GM21390 (cell line): Measurements from ENCODE around the gene PFAS.

ENCODE experiments used
- ATAC-seq: cut with Tn5 transposase; IDR thresholded peaks from one replicate; pipeline ENCODE4 v1.9.1; 2021; ENCODE audit not compliant: unreplicated experiment

PFAS gene

GRCh38 chr17:8300226-8300625 is 51.1 kb downstream of the PFAS start:
- ATAC-seq, result no peak

DNA sequence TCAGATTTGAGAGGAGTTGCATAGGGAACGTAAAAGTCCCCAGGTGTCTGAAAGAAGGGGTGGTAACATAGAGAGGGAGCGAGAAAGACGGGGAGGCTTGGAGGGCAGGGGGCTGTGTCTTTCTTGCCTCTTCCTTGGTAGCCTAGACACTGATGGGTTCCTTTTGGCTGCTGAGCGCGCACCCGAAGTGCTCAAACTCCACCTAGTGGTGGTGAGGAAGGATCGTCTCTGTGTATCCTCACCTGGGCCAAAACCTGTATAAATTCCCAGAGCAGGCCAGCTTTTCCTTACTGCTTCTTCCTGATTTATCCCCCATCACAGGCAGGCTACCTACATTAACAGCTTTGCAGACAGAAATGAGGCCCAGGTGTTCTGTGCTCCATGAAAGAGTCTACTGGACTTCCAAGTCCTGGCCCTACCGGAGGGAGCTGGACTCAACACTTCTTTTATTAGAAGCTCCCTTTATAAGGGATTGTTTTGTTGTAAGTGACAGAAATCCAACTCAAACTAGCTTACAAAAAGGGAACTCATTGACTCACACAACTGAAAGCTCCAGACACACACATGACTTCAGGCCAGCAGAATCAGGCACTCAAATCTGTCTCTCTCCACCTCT is 51.6 kb downstream of the PFAS start:
- ATAC-seq, result no peak

- ATAC-seq, result no peak
Measured at GRCh38 chr17:8310601-8311123, 61.6 kb downstream of the PFAS start.

DNA sequence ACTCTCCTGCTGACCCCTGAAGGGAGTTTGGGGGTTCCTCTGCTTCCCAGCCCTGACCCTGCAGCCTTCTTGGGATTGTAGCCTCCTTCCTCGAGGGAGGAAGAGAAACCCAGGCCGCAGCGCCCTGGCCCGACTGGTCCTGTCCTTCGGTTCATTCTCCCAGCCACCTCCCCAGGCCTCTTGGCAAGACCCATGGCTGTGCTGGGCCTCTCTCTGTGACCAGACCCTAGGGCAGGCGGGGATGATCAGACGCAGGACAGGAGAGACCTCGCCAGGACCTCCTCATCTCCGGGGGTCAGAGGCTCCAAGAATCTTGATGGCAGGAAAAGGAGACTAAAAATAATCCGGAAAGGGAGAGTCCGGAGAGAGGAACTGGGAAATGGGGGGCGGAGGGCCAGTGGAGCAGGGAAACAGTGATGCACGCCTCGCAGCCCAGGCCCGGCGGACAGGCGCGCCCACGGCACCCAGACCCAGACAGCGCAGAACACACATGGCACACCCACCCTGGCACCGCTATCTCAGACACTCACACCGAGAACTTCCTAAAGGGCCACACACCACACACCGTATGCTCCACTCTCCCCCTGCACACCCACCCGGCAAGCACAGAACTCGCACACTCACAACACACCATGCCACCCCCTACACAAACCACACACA is 62.2 kb downstream of the PFAS start:
- no peak for ATAC-seq

DNA sequence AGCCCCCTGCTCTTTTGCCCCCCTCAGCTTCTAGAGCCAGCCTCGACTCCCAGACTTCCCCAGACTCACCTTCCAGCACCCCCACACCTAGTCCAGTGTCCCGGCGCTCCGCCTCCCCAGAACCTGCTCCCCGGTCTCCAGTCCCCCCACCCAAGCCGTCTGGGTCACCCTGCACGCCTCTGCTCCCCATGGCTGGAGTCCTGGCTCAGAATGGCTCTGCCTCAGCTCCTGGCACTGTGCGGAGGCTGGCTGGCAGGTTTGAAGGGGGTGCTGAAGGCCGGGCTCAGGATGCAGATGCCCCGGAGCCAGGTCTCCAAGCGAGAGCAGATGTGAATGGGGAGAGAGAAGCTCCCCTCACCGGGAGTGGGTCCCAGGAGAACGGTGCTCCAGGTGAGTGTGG is 63.2 kb downstream of the PFAS start:
- no peak for ATAC-seq

DNA sequence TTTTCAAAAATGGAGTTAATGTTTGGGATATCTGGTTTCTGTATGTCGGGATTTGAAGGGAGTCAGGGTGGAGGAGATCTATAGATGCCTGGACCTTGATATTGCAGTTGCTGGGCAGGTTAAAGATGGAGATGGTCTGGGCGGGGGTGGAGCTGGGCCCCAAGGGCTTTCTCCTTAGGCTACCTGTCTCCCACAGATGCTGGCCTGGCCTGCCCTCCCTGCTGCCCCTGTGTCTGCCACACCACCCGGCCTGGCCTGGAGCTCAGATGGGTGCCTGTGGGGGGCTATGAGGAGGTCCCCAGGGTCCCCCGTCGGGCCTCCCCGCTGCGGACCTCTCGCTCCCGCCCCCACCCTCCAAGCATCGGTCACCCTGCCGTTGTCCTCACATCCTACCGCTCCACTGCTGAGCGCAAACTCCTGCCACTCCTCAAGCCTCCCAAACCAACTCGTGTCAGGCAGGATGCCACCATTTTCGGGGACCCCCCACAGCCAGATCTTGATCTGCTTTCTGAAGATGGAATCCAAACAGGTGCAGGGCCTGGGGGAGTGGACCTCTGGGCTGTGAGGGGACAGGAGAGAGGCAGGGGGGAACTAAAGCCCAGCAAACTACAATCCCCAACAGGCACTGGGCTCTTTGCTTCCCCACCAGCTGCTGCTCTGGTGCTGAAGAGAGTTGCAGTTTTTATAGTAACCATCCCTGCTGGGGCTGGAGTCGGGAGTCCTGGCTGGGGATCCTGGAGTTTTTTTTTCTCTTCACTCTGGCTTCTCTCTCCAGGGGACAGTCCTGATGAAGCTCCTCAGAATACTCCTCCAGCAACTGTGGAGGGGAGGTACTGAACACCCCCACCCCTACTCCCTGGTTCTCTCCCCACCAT is 63.9 kb downstream of the PFAS start:
- no peak for ATAC-seq

GRCh38 chr17:8314797-8315763 is 66.0 kb downstream of the PFAS start:
- no peak for ATAC-seq

DNA sequence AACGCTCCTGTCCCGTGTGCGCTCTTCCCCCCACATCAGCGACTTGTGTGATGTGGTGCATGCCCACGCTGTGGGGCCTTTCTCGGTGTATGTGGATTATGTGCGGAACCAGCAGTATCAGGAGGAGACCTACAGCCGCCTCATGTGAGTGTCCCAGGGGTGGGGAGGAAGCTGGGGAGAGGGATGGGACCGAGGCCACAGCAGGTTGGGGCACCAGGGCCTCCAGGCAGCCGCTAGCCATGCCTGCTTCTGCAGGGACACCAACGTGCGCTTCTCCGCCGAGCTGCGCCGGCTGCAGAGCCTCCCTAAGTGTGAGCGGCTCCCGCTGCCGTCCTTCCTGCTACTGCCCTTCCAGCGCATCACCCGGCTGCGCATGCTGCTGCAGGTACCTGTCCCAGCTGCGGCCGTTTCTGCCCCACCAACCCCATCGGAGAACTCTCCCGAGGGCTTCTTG is 66.7 kb downstream of the PFAS start:
- ATAC-seq, result no peak

DNA sequence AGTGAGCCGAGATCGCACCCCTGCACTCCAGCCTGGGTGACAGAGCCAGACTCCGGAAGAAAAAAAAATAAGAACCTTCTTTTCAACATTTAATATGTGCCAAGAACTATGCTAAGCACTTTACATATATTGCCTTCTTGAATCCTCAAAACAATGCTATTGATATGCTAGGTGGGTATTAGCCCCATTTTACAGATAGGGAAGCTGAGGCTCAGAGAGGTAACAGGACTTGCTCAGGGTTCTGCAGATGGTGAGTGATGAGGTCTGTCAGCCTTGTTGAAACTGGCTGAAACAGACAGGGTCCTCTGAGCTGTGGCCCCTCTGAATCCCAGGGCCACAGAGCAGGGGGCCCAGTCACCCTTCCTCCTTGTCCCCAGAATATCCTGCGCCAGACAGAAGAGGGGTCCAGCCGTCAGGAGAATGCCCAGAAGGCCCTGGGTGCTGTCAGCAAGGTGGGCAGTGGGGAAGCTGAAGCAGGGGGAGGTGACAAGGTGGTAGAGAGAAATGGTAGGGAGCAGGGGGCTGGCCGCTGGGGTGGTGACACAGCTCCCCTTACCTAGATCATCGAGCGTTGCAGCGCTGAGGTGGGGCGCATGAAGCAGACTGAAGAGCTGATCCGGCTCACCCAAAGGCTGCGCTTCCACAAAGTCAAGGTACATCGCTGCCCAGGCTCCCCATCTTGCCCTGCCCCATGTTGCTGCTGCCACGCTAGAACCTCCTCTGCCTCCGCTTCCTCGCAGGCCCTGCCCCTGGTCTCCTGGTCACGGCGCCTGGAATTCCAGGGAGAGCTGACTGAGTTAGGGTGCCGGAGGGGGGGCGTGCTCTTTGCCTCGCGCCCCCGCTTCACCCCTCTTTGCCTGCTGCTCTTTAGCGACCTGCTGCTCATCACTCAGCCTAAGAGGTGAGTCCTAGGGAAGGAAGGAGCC is 69.2 kb downstream of the PFAS start:
- no peak for ATAC-seq
